Neural progenitor cell (in vitro differentiated cells): ENCODE results near the gene ANKS1B. TPM values are rescaled to one million over a fixed set of nuclear protein-coding genes. Genes with fewer than 3 reads are reported as not detected.

Experiments
- DNase-seq: peaks from one replicate; pipeline ENCODE4 v3.0.0-alpha.2; 2016; ENCODE audit warnings: low spot score
- H2AFZ ChIP-seq: fragments of 200-600 bp; sonication (generic); replicated peaks from 2 replicates; pipeline ENCODE4 v1.6.1; 2016; ENCODE audit warnings: antibody characterized with exemption
- H3F3A ChIP-seq: fragments of 200-600 bp; sonication (generic); 2 replicates; pipeline ENCODE4 v1.6.1; 2016; ENCODE audit warnings: antibody characterized with exemption, low read depth
- H3K27ac ChIP-seq: fragments of 200-600 bp; sonication (generic); 2 replicates; pipeline ENCODE4 v1.5.1; 2016; ENCODE audit warnings: mild to moderate bottlenecking
- H3K27me3 ChIP-seq: fragments of 200-600 bp; sonication (generic); 2 replicates; pipeline ENCODE4 v1.6.1; 2016; ENCODE audit warnings: mild to moderate bottlenecking, moderate library complexity
- H3K36me3 ChIP-seq: fragments of 200-600 bp; sonication (generic); 2 replicates; pipeline ENCODE4 v1.5.1; 2016
- H3K4me1 ChIP-seq: fragments of 200-600 bp; sonication (generic); 2 replicates; pipeline ENCODE4 v1.6.1; 2016; ENCODE audit warnings: mixed run types
- H3K4me2 ChIP-seq: fragments of 200-600 bp; sonication (generic); 2 replicates; pipeline ENCODE4 v1.6.1; 2016
- H3K4me3 ChIP-seq: fragments of 200-600 bp; sonication (generic); 2 replicates; pipeline ENCODE4 v1.5.1; 2016
- H3K79me2 ChIP-seq: fragments of 200-600 bp; sonication (generic); 2 replicates; pipeline ENCODE4 v1.6.1; 2016; ENCODE audit warnings: low read depth
- H3K9ac ChIP-seq: fragments of 200-600 bp; sonication (generic); 2 replicates; pipeline ENCODE4 v1.6.1; 2016
- H3K9me3 ChIP-seq: fragments of 200-600 bp; sonication (generic); 2 replicates; pipeline ENCODE4 v1.5.1; 2016; ENCODE audit warnings: low read depth
- H4K20me1 ChIP-seq: fragments of 200-600 bp; sonication (generic); 2 replicates; pipeline ENCODE4 v1.6.1; 2016; ENCODE audit warnings: low read depth
- H3K27ac Mint-ChIP-seq: 3 replicates; pipeline ENCODE4 v1.8.0; 2021; ENCODE audit warnings: mixed read lengths
- H3K27me3 Mint-ChIP-seq: 2 replicates; pipeline ENCODE4 v1.8.0; 2022; ENCODE audit warnings: low read depth, mild to moderate bottlenecking, inconsistent platforms, moderate library complexity, mixed read lengths; ENCODE audit not compliant: insufficient read depth
- H3K36me3 Mint-ChIP-seq: 3 replicates; pipeline ENCODE4 v1.8.0; 2021; ENCODE audit warnings: mixed read lengths
- H3K4me1 Mint-ChIP-seq: 3 replicates; pipeline ENCODE4 v1.8.0; 2021; ENCODE audit warnings: mixed read lengths
- H3K4me3 Mint-ChIP-seq: 3 replicates; pipeline ENCODE4 v1.8.0; 2021; ENCODE audit warnings: mild to moderate bottlenecking, moderate library complexity, mixed read lengths
- H3K9me3 Mint-ChIP-seq: 3 replicates; pipeline ENCODE4 v1.8.0; 2020; ENCODE audit warnings: mixed read lengths
- EZH2 ChIP-seq: fragments of 200-600 bp; sonication (generic); IDR thresholded peaks from 2 replicates; pipeline ENCODE4 v1.6.1; 2017; ENCODE audit warnings: antibody characterized with exemption, mild to moderate bottlenecking, moderate library complexity
- EZH2phosphoT487 ChIP-seq: fragments of 200-600 bp; sonication (generic); IDR thresholded peaks from 2 replicates; pipeline ENCODE4 v1.6.1; 2017; ENCODE audit warnings: antibody characterized with exemption
- total RNA-seq: library from RNA; depleted of rRNA; stranded (reverse); fragments of >200 nt; gene quantifications from 2 replicates; pipeline ENCODE4 v1.2.3, GENCODE V29; 2015; ENCODE audit warnings: low replicate concordance
- TF ChIP-seq, protein P1 (sequence below): fragments of 200-600 bp; sonication (generic); IDR thresholded peaks from 2 replicates; pipeline ENCODE4 v1.5.1; 2017; ENCODE audit warnings: antibody characterized with exemption, mild to moderate bottlenecking

Gene ANKS1B
- total RNA-seq, 1 donor from 2014 or later = 7.9 TPM

- H2AFZ ChIP-seq = no peak overlapping the region
- H3K27ac ChIP-seq = no peak overlapping the region
- peaks cover 5% of the 10 kb centered on the region for H3K4me1 ChIP-seq
- H3F3A ChIP-seq = peaks cover 10% of the 10 kb centered on the region
- no peaks in the 10 kb centered on the region for H3K79me2 ChIP-seq
- H3K36me3 ChIP-seq = no peaks in the 10 kb centered on the region
- Mint-ChIP-seq H3K27me3 (peaks cover 4% of the 10 kb centered on the region), H3K4me3 (no peak overlapping the region), H3K36me3 (no peaks in the 10 kb centered on the region), H3K27ac (no peak overlapping the region), H3K9me3 (no peaks in the 10 kb centered on the region), H3K4me1 (peaks cover 9% of the 10 kb centered on the region)
- no peaks in the 10 kb centered on the region for H3K27me3 ChIP-seq
- no peak overlapping the region for H3K4me3 ChIP-seq
- H3K9ac ChIP-seq = no peak overlapping the region
- H3K4me2 ChIP-seq = no peak overlapping the region
- no peaks in the 10 kb centered on the region for H4K20me1 ChIP-seq
- DNase-seq = no peak
- TF ChIP-seq EZH2phosphoT487 (no peak), EZH2 (no peak)
- TF ChIP-seq, protein P1, sequence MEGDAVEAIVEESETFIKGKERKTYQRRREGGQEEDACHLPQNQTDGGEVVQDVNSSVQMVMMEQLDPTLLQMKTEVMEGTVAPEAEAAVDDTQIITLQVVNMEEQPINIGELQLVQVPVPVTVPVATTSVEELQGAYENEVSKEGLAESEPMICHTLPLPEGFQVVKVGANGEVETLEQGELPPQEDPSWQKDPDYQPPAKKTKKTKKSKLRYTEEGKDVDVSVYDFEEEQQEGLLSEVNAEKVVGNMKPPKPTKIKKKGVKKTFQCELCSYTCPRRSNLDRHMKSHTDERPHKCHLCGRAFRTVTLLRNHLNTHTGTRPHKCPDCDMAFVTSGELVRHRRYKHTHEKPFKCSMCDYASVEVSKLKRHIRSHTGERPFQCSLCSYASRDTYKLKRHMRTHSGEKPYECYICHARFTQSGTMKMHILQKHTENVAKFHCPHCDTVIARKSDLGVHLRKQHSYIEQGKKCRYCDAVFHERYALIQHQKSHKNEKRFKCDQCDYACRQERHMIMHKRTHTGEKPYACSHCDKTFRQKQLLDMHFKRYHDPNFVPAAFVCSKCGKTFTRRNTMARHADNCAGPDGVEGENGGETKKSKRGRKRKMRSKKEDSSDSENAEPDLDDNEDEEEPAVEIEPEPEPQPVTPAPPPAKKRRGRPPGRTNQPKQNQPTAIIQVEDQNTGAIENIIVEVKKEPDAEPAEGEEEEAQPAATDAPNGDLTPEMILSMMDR = no peak
- H3K9me3 ChIP-seq = no peaks in the 10 kb centered on the region
Measured at GRCh38 chr12:98852181-98852580, 1132.6 kb downstream of the ANKS1B start.

DNA sequence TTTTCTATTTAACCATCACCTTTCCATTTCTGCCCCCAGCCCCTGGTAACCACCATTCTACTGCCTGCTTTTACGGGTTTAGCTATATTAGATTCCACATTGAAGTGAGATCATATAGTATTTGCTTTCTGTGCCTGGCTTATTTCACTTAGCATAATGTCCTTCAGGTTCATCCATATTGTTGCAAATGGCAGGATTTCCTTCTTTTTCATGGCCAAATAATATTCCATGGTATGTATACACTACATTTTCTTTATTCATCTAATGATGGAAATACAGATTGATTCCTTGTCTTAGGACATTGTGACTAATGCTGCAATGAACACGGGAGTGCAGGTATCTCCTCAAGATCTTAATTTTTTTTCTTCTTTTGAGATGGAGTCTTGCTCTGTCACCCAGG, 1137.5 kb downstream of the ANKS1B start:
- Histone ChIP-seq H3K79me2 (no peaks in the 10 kb centered on the region), H3K27ac (no peak overlapping the region), H3K9ac (no peak overlapping the region), H4K20me1 (no peaks in the 10 kb centered on the region), H3K4me3 (no peak overlapping the region), H3F3A (no peaks in the 10 kb centered on the region), H3K4me1 (no peaks in the 10 kb centered on the region), H3K27me3 (no peaks in the 10 kb centered on the region), H3K9me3 (no peaks in the 10 kb centered on the region), H3K36me3 (no peaks in the 10 kb centered on the region), H2AFZ (no peak overlapping the region), H3K4me2 (no peak overlapping the region)
- DNase-seq = no peak
- H3K9me3 Mint-ChIP-seq = no peaks in the 10 kb centered on the region
- TF ChIP-seq, protein P1 = no peak
- no peak for TF ChIP-seq EZH2
- TF ChIP-seq EZH2phosphoT487 = no peak
- no peaks in the 10 kb centered on the region for H3K36me3 Mint-ChIP-seq
- H3K27ac Mint-ChIP-seq = no peak overlapping the region
- peaks cover 7% of the 10 kb centered on the region for H3K27me3 Mint-ChIP-seq
- no peaks in the 10 kb centered on the region for H3K4me1 Mint-ChIP-seq
- H3K4me3 Mint-ChIP-seq = no peak overlapping the region

DNA sequence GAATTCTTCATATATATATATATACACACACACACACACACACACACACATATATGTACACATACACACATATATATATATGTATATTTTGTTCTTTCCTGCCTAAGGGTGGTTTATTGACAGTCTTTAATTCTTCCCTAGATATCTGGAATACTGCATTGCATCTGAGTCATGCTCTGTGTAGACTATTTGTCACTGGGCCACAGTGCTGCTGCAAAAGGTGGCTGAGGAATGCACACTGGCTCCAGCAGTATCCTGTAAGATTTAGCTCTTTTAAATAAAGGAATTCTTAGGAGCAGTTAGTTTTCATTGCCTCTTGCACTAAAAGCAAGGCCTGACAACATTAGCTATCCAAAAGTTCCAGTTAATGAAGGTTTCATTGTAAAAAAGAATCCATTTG, 1138.8 kb downstream of the ANKS1B start:
- H3K9me3 ChIP-seq = no peaks in the 10 kb centered on the region
- H3K27me3 Mint-ChIP-seq = peaks cover 7% of the 10 kb centered on the region
- H3K36me3 ChIP-seq = no peaks in the 10 kb centered on the region

More for the DNA sequence above, 1138.8 kb downstream of the ANKS1B start:
- Mint-ChIP-seq H3K27ac (no peak overlapping the region), H3K4me1 (no peaks in the 10 kb centered on the region), H3K9me3 (no peaks in the 10 kb centered on the region), H3K4me3 (no peak overlapping the region), H3K36me3 (no peaks in the 10 kb centered on the region)
- no peaks in the 10 kb centered on the region for H3K79me2 ChIP-seq
- H3K27me3 ChIP-seq = no peaks in the 10 kb centered on the region
- no peak overlapping the region for H3K4me2 ChIP-seq
- TF ChIP-seq, protein P1 = no peak
- TF ChIP-seq EZH2phosphoT487 = no peak
- no peak for TF ChIP-seq EZH2
- no peak overlapping the region for H3K4me3 ChIP-seq
- H2AFZ ChIP-seq = peak overlapping the region; percentile 93
- no peak overlapping the region for H3K9ac ChIP-seq
- H3K4me1 ChIP-seq = no peaks in the 10 kb centered on the region
- H4K20me1 ChIP-seq = no peaks in the 10 kb centered on the region
- H3F3A ChIP-seq = no peaks in the 10 kb centered on the region
- no peak overlapping the region for H3K27ac ChIP-seq
- DNase-seq = no peak
